ENCODE results near the gene OSBPL3.

The OSBPL3 gene

DNA sequence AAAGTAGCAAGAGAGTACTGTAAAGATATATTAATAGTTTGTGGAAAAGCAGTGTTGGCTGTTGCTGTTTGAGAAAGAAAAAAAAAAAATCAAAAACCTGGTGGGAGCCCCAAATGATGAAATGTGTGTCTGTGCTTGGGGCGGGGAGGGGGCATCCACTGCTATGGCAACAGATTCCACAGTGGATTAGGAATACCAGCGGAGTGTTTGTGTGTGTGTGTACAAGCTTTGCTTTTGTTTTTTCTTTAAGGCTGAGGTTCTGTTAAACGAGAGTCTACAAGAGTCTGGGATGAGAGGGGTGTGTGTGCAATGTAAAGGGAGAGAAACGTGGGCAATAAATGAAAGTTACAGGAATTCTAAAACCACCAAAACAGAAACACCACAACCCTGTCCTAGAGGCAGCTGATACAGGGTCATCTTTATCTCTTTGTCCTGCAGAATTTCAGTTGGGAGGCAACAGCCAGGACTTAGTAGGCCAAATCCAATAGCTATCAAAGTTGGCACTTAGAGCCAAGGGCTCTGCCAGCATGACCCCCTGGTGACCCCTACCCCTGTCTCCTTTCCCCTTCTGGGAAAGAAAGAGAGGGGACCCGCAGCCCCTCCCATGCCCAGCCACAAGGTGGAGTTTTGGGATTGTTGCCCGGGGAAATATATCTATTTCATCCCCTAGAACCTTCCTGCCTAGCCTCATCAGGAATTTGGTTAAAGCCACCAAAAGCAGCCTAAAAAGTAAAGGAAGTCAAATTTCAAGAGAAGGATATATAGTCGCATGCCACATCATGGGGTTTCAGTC, 85.4 kb downstream of the OSBPL3 start:
- TF ChIP-seq, protein P1, sequence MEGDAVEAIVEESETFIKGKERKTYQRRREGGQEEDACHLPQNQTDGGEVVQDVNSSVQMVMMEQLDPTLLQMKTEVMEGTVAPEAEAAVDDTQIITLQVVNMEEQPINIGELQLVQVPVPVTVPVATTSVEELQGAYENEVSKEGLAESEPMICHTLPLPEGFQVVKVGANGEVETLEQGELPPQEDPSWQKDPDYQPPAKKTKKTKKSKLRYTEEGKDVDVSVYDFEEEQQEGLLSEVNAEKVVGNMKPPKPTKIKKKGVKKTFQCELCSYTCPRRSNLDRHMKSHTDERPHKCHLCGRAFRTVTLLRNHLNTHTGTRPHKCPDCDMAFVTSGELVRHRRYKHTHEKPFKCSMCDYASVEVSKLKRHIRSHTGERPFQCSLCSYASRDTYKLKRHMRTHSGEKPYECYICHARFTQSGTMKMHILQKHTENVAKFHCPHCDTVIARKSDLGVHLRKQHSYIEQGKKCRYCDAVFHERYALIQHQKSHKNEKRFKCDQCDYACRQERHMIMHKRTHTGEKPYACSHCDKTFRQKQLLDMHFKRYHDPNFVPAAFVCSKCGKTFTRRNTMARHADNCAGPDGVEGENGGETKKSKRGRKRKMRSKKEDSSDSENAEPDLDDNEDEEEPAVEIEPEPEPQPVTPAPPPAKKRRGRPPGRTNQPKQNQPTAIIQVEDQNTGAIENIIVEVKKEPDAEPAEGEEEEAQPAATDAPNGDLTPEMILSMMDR (IDR thresholded peaks at IDR 0.05; ENCODE audit: extremely low read depth, missing control alignments): no peak
- DNase-seq (ENCODE audit: low spot score): no peak

DNA sequence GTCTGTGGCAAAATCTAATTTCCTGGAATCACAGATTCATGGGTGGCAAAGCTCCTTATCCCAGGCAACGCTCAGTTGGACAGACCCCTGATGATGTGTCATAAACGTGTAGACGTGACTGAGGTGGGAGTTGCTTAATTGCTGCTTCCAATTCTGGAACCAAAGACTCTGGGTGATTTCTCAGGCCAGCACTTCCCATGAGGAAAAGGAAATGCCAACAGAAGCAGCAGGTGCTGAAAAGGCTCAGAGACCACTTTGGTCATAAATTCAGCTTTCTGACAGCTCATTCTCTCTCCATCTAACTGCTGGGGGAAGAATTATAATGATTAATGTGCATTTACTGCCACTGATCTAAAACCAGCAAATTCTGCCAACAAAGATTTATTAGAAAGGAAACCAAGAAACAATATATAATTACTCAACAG, 88.7 kb downstream of the OSBPL3 start:
- no peak for DNase-seq (ENCODE audit: low spot score)
- TF ChIP-seq, protein P1 (IDR thresholded peaks at IDR 0.05; ENCODE audit: extremely low read depth, missing control alignments): no peak

DNA sequence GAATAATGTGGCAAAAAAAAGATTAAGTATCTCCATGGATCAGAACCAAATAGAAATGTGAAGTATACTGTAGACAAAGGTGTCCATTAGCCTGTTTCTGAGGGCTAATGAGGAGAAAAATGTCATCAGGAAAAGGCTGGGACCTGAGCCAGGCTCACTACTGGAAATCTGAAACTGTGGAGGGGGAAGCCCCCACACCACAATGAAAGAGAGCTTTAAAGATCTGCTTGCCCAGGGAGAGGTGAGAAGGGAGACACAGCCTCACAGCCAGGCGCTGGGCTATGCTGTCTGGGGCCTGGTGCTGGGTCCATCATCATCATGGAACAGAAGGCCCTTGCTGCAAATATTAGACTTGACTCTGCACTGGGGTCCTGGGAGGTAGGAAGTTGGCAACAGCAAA, 90.4 kb downstream of the OSBPL3 start:
- TF ChIP-seq, protein P1 (IDR thresholded peaks at IDR 0.05; ENCODE audit: extremely low read depth, missing control alignments): no peak
- DNase-seq (ENCODE audit: low spot score): no peak

DNA sequence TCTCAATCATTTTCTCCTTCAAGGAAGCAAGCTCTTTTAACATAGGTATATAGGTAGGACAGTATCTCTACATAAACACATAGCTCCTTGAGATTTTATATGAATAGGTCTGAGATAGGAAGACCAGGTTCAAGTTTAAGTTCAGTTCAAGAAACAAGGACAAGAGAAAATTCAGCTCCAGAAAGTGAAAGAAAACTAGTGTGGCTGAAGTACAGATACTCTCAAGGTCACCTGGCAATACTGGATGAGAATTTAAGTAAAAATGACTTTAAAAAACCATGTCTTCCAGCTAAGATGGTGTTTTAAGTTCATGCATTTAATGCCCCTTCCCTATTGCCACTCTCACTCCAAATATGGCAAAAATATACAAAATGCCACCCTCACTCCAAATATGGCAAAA, 91.3 kb downstream of the OSBPL3 start:
- no peak for DNase-seq (ENCODE audit: low spot score)
- TF ChIP-seq, protein P1 (IDR thresholded peaks at IDR 0.05; ENCODE audit: extremely low read depth, missing control alignments): no peak

DNA sequence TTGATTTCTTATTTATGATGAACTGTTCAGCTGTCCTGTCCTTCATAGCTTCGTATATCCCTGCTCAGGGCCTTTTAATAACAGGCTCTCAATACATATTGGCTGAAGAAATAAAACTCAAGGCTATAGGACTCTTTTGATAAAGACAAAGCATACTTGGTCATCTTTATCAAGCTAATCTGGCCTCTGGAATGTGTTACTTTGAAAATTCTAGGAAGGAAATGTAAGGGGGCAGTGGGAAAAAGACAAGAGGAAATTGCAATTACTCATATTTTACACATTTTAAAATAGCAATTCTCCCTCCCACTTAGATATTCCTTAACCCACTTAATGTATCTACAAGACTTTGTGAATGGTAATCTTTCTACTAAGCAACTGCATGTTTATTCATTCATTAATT, 94.3 kb downstream of the OSBPL3 start:
- no peak for DNase-seq (ENCODE audit: low spot score)
- TF ChIP-seq, protein P1 (IDR thresholded peaks at IDR 0.05; ENCODE audit: extremely low read depth, missing control alignments): no peak

DNA sequence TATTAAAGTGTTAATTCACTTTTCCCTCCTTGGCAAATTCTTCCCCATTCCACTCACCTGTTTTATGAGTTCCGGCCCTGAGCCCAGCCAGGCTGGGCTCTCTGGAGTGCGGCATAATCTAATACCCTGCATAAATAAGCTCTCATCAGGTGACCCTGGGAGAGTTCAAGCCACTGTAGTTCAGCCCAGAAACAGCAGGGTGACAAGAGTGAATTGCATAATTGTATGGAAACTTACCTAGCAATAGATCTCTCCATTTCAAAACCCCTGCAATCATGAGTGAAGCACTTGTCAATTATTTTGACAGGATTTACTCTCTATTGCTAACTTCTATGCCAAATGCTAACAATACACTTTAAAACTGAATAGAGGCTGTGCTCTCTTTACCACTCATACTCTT, 94.7 kb downstream of the OSBPL3 start:
- TF ChIP-seq, protein P1 (IDR thresholded peaks at IDR 0.05; ENCODE audit: extremely low read depth, missing control alignments): no peak
- no peak for DNase-seq (ENCODE audit: low spot score)

DNA sequence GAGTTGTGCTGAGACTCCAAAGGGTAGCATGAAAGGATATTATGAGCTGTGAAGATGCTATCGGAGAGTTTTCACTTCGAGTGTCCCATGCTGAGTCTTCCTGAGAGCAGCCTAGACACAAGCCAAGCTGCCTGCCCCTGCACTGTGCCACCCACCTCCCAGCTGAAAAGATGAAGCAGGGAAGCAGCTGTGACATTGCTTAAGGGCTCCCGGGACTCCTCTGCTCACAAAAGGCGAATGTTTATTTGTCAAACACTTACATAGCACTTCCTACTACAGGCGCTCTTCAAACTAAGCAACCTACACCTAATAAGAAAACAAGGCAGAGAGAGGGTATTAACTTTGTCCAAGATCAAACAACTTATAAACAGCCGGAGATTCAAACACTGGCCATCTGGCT, 95.6 kb downstream of the OSBPL3 start:
- TF ChIP-seq, protein P1 (IDR thresholded peaks at IDR 0.05; ENCODE audit: extremely low read depth, missing control alignments): no peak
- DNase-seq (ENCODE audit: low spot score): no peak
